Right cardiac atrium (tissue), 5 donors: ENCODE results near the gene NT5DC1. TPM values are rescaled to one million over a fixed set of nuclear protein-coding genes. Genes with fewer than 3 reads are reported as not detected.
A peak's percentile ranks its signal among the peaks of the same experiment; 100 is the strongest.

ENCODE experiments used
- ATAC-seq, 2 donors: fragments of 200-7000 bp; cut with Tn5 transposase; one replicate each; pipeline versions ENCODE4 v1.8.0 to v1.9.1; 2020; ENCODE audit warnings: moderate library complexity in 2 of 2, mild to moderate bottlenecking in 1 of 2
- DNase-seq, 3 donors: peaks; one replicate each; pipeline ENCODE4 v3.0.0-alpha.2; 2020
- H3K27ac ChIP-seq: one replicate; pipeline ENCODE4 v1.5.1; 2013; ENCODE audit warnings: mild to moderate bottlenecking, low read length, control low read depth, moderate library complexity
- H3K27me3 ChIP-seq: one replicate; pipeline ENCODE4 v1.6.1; 2013; ENCODE audit not compliant: control insufficient read depth, insufficient read depth
- H3K4me1 ChIP-seq: one replicate; pipeline ENCODE4 v1.6.1; 2013; ENCODE audit warnings: low read length; ENCODE audit not compliant: control insufficient read depth, insufficient read depth
- H3K4me3 ChIP-seq: one replicate; pipeline ENCODE4 v1.5.1; 2013; ENCODE audit warnings: low read length, control low read depth
- H3K9me3 ChIP-seq: one replicate; pipeline ENCODE4 v1.6.1; 2013; ENCODE audit warnings: low read length; ENCODE audit not compliant: control insufficient read depth
- WGBS: extraction: QIAGEN DNeasy Blood & Tissue Kit; methylation state at CpG from one replicate; pipeline ENCODE4 v1.1.7; 2013; 5-methylcytosine and 5-hydroxymethylcytosine counted together
- intact Hi-C, 4 donors: fragments of 100-400 bp; cut with DNase I; formaldehyde crosslinking; loops; one replicate each; pipeline versions ENCODE4 v1.11.0 to v1.14.0; 2022 to 2023
- polyA plus RNA-seq: library from polyadenylated mRNA; stranded (reverse); fragments of 200-250 nt; gene quantifications from one replicate; pipeline ENCODE4 v1.2.3, GENCODE V29; 2013
- total RNA-seq, 4 donors: library from RNA; stranded (reverse); fragmentation: NEBNext Ultra II Directional; extraction: Animal tissue kit (Norgen Biotek cat#: 25700); gene quantifications; one replicate each; pipeline ENCODE4 v1.2.1, GENCODE V29; 2021
- donor health status: healthy with polysubstance abuse.
- donor health status: DM: no; HTN: yes; CAD: no.
- donor health status: DM: no; HTN: no; CAD: no.
- donor health status: DM: no; HTN: yes; CAD: no; lungs with severe emphysema.
- donor health status: DM: yes; HTN: yes; CAD: no.

Gene NT5DC1
- total and polyA plus RNA-seq, 5 donors = 10.2 to 61.7 (median 51.6) TPM

GRCh38 chr6:116168148-116168547 is 67.5 kb downstream of the NT5DC1 start:
- no peaks in the 10 kb centered on the region for H3K27me3 ChIP-seq
- no peaks in the 10 kb centered on the region for H3K4me1 ChIP-seq
- WGBS = 98% methylated on average over 1 of the region's 1 CpG
- H3K4me3 ChIP-seq = no peak overlapping the region
- no peak for DNase-seq
- no peak overlapping the region for H3K27ac ChIP-seq
- ATAC-seq = no peak
- no peaks in the 10 kb centered on the region for H3K9me3 ChIP-seq
- intact Hi-C loops = no loop called here

- Histone ChIP-seq H3K27me3 (no peaks in the 10 kb centered on the region), H3K9me3 (no peaks in the 10 kb centered on the region), H3K4me1 (no peaks in the 10 kb centered on the region), H3K27ac (no peak overlapping the region), H3K4me3 (no peak overlapping the region)
- DNase-seq (no peak), ATAC-seq (no peak)
- 83% methylated on average over 2 of the region's 2 CpGs for WGBS
- intact Hi-C loops = no loop called here
Measured at GRCh38 chr6:116169880-116170279, 69.2 kb downstream of the NT5DC1 start.

- no peaks in the 10 kb centered on the region for H3K4me1 ChIP-seq
- no peaks in the 10 kb centered on the region for H3K27me3 ChIP-seq
- no peak for DNase-seq
- no peak for ATAC-seq
- no peak overlapping the region for H3K4me3 ChIP-seq
- intact Hi-C loops = no loop called here
- WGBS = 86% methylated on average over 5 of the region's 5 CpGs
- no peaks in the 10 kb centered on the region for H3K9me3 ChIP-seq
- H3K27ac ChIP-seq = no peak overlapping the region
Measured at GRCh38 chr6:116170358-116171057, 69.9 kb downstream of the NT5DC1 start.

- WGBS = 65% methylated on average over 3 of the region's 3 CpGs
- Histone ChIP-seq H3K4me1 (peaks cover 2% of the 10 kb centered on the region), H3K27me3 (no peaks in the 10 kb centered on the region), H3K9me3 (peaks cover 2% of the 10 kb centered on the region), H3K27ac (no peak overlapping the region), H3K4me3 (no peak overlapping the region)
- intact Hi-C loops = no loop called here
- DNase-seq = no peak
- ATAC-seq = no peak
Measured at GRCh38 chr6:116173928-116174327, 73.3 kb downstream of the NT5DC1 start.

- H3K4me3 ChIP-seq = no peak overlapping the region
- no peak overlapping the region for H3K27ac ChIP-seq
- H3K27me3 ChIP-seq = no peaks in the 10 kb centered on the region
- no peak for DNase-seq
- H3K9me3 ChIP-seq = peaks cover 2% of the 10 kb centered on the region
- ATAC-seq = no peak
- intact Hi-C loops = no loop called here
- WGBS = 98% methylated on average over 2 of the region's 2 CpGs
- peaks cover 2% of the 10 kb centered on the region for H3K4me1 ChIP-seq
Measured at GRCh38 chr6:116175344-116175743, 74.7 kb downstream of the NT5DC1 start.

GRCh38 chr6:116176596-116176995 is 75.9 kb downstream of the NT5DC1 start:
- peaks cover 2% of the 10 kb centered on the region for H3K9me3 ChIP-seq
- WGBS = 63% methylated on average over 2 of the region's 2 CpGs
- H3K27me3 ChIP-seq = no peaks in the 10 kb centered on the region
- ATAC-seq (peak in 1 of 2 donors; percentile 55), DNase-seq (no peak)
- H3K4me3 ChIP-seq = no peak overlapping the region
- H3K4me1 ChIP-seq = peaks cover 2% of the 10 kb centered on the region
- intact Hi-C loops = no loop called here
- H3K27ac ChIP-seq = no peak overlapping the region

GRCh38 chr6:116180375-116180774 is 79.7 kb downstream of the NT5DC1 start:
- no peak for DNase-seq
- Histone ChIP-seq H3K4me1 (peaks cover 2% of the 10 kb centered on the region), H3K9me3 (peaks cover 2% of the 10 kb centered on the region), H3K27ac (no peak overlapping the region), H3K4me3 (no peak overlapping the region), H3K27me3 (no peaks in the 10 kb centered on the region)
- no peak for ATAC-seq
- intact Hi-C loops = no loop called here

- no peaks in the 10 kb centered on the region for H3K9me3 ChIP-seq
- DNase-seq = no peak
- H3K27ac ChIP-seq = no peak overlapping the region
- no peak for ATAC-seq
- no peak overlapping the region for H3K4me3 ChIP-seq
- no peaks in the 10 kb centered on the region for H3K27me3 ChIP-seq
- 57% methylated on average over 2 of the region's 2 CpGs for WGBS
- no peaks in the 10 kb centered on the region for H3K4me1 ChIP-seq
- intact Hi-C loops = no loop called here
Measured at GRCh38 chr6:116189472-116189871, 88.8 kb downstream of the NT5DC1 start.

GRCh38 chr6:116190550-116190949 is 89.9 kb downstream of the NT5DC1 start:
- H3K4me3 ChIP-seq = no peak overlapping the region
- WGBS = 26% methylated on average over 4 of the region's 4 CpGs
- no peak overlapping the region for H3K27ac ChIP-seq
- intact Hi-C loops = no loop called here
- H3K4me1 ChIP-seq = no peaks in the 10 kb centered on the region
- H3K9me3 ChIP-seq = no peaks in the 10 kb centered on the region
- H3K27me3 ChIP-seq = no peaks in the 10 kb centered on the region
- peak in 1 of 2 donors; percentile 36 for ATAC-seq
- DNase-seq = no peak

GRCh38 chr6:116191881-116192280 is 91.2 kb downstream of the NT5DC1 start:
- H3K9me3 ChIP-seq = no peaks in the 10 kb centered on the region
- 93% methylated on average over 2 of the region's 2 CpGs for WGBS
- no peak for DNase-seq
- intact Hi-C loops = no loop called here
- H3K4me3 ChIP-seq = no peak overlapping the region
- ATAC-seq = no peak
- no peaks in the 10 kb centered on the region for H3K4me1 ChIP-seq
- no peak overlapping the region for H3K27ac ChIP-seq
- H3K27me3 ChIP-seq = no peaks in the 10 kb centered on the region

- no peaks in the 10 kb centered on the region for H3K27me3 ChIP-seq
- no peak for DNase-seq
- ATAC-seq = peak in 1 of 2 donors; percentile 35
- WGBS = 44% methylated on average over 3 of the region's 3 CpGs
- H3K27ac ChIP-seq = no peak overlapping the region
- H3K4me1 ChIP-seq = no peaks in the 10 kb centered on the region
- H3K9me3 ChIP-seq = no peaks in the 10 kb centered on the region
- intact Hi-C loops = no loop called here
- H3K4me3 ChIP-seq = no peak overlapping the region
Measured at GRCh38 chr6:116192786-116193185, 92.1 kb downstream of the NT5DC1 start.

GRCh38 chr6:116196841-116197240 is 96.2 kb downstream of the NT5DC1 start:
- no peak for ATAC-seq
- no peak overlapping the region for H3K27ac ChIP-seq
- 77% methylated on average over 3 of the region's 3 CpGs for WGBS
- intact Hi-C loops = no loop called here
- no peaks in the 10 kb centered on the region for H3K9me3 ChIP-seq
- H3K27me3 ChIP-seq = no peaks in the 10 kb centered on the region
- no peak for DNase-seq
- H3K4me1 ChIP-seq = no peaks in the 10 kb centered on the region
- no peak overlapping the region for H3K4me3 ChIP-seq
